ACHN (cell line): ENCODE results near the gene ORAI3.
A peak's percentile ranks its signal among the peaks of the same experiment; 100 is the strongest.

Source experiments
- DNase-seq: peaks from one replicate; pipeline ENCODE4 v3.0.0-alpha.2; 2015
- in situ Hi-C: cut with HindIII; loops from 2 replicates; pipeline ENCODE4 v1.10.0; 2017; ENCODE audit warnings: low sequenced_read_pairs, low pct_ligation_motif_present, low pct_unique_long_range_greater_than_20kb

Gene ORAI3

GRCh38 chr16:30958175-30959079 is 9.6 kb downstream of the ORAI3 start:
- in situ Hi-C loops = no loop called here
- peak; percentile 88 for DNase-seq

- no peak for DNase-seq
- in situ Hi-C loops = no loop called here
Observed at GRCh38 chr16:30961384-30961783, 12.5 kb downstream of the ORAI3 start.

- DNase-seq = no peak
- in situ Hi-C loops = no loop called here
Observed at GRCh38 chr16:30963925-30964511, 15.2 kb downstream of the ORAI3 start.

- in situ Hi-C loops = no loop called here
- no peak for DNase-seq
Observed at GRCh38 chr16:30964574-30965226, 15.8 kb downstream of the ORAI3 start.

- DNase-seq = no peak
- in situ Hi-C loops = no loop called here
Observed at GRCh38 chr16:30965436-30965835, 16.6 kb downstream of the ORAI3 start.

- in situ Hi-C loops = no loop called here
- DNase-seq = no peak
Observed at GRCh38 chr16:30966033-30966619, 17.3 kb downstream of the ORAI3 start.

GRCh38 chr16:30967795-30968194 is 18.9 kb downstream of the ORAI3 start:
- DNase-seq = no peak
- in situ Hi-C loops = no loop called here

- in situ Hi-C loops = no loop called here
- DNase-seq = no peak
Observed at GRCh38 chr16:30969246-30969842, 20.5 kb downstream of the ORAI3 start.

- no peak for DNase-seq
- in situ Hi-C loops = no loop called here
Observed at GRCh38 chr16:30971298-30971697, 22.4 kb downstream of the ORAI3 start.

GRCh38 chr16:30972872-30973271 is 24.0 kb downstream of the ORAI3 start:
- DNase-seq = peak; percentile 24
- in situ Hi-C loops = no loop called here

- DNase-seq = no peak
- in situ Hi-C loops = no loop called here
Observed at GRCh38 chr16:30974348-30974747, 25.5 kb downstream of the ORAI3 start.

GRCh38 chr16:30976486-30976885 is 27.6 kb downstream of the ORAI3 start:
- in situ Hi-C loops = no loop called here

GRCh38 chr16:30977502-30977901 is 28.6 kb downstream of the ORAI3 start:
- peak; percentile 43 for DNase-seq
- in situ Hi-C loops = no loop called here

More at GRCh38 chr16:30976486-30976885, 27.6 kb downstream of the ORAI3 start:
- no peak for DNase-seq

- in situ Hi-C loops = no loop called here
- no peak for DNase-seq
Observed at GRCh38 chr16:30979170-30980022, 30.5 kb downstream of the ORAI3 start.

- DNase-seq = no peak
- in situ Hi-C loops = no loop called here
Observed at GRCh38 chr16:30980023-30980371, 31.1 kb downstream of the ORAI3 start.

GRCh38 chr16:30980434-30980833 is 31.6 kb downstream of the ORAI3 start:
- in situ Hi-C loops = no loop called here
- no peak for DNase-seq

GRCh38 chr16:30980959-30981358 is 32.1 kb downstream of the ORAI3 start:
- in situ Hi-C loops = no loop called here
- no peak for DNase-seq
